Liver (tissue), 9 donors: ENCODE data around the gene ST14. TPM values are rescaled to one million over a fixed set of nuclear protein-coding genes. Genes with fewer than 3 reads are reported as not detected.
"Not testable (repeated sequence)": the region's sequence is repeated elsewhere in the genome, so short reads cannot be mapped to it uniquely, and the experiment has no call there.

Experiments used
- DNase-seq: peaks from one replicate; pipeline ENCODE4 v3.0.0-alpha.2; 2017; ENCODE audit warnings: low spot score
- H3K27ac ChIP-seq, 2 donors: one replicate each; pipeline ENCODE4 v1.7.0; 2013; ENCODE audit warnings: inconsistent platforms in 2 of 2, low read length in 2 of 2, control low read depth in 1 of 2, low read depth in 1 of 2, mild to moderate bottlenecking in 1 of 2
- H3K27me3 ChIP-seq, 4 donors: one replicate each; pipeline versions ENCODE4 v1.6.1 to v1.7.0; 2013; ENCODE audit warnings: low read length in 3 of 4, inconsistent platforms in 1 of 4, mild to moderate bottlenecking in 1 of 4, moderate library complexity in 1 of 4; ENCODE audit not compliant: control insufficient read depth in 4 of 4, insufficient read depth in 4 of 4
- H3K36me3 ChIP-seq, 4 donors: one replicate each; pipeline versions ENCODE4 v1.6.1 to v1.7.0; 2013; ENCODE audit warnings: low read length in 3 of 4, mild to moderate bottlenecking in 3 of 4, low read depth in 1 of 4, moderate library complexity in 1 of 4; ENCODE audit not compliant: control insufficient read depth in 4 of 4, insufficient read depth in 3 of 4
- H3K4me1 ChIP-seq, 4 donors: one replicate each; pipeline versions ENCODE4 v1.6.1 to v1.7.0; 2013; ENCODE audit warnings: low read length in 3 of 4, mild to moderate bottlenecking in 3 of 4, moderate library complexity in 1 of 4; ENCODE audit not compliant: control insufficient read depth in 4 of 4, insufficient read depth in 4 of 4
- H3K4me3 ChIP-seq, 3 donors: one replicate each; pipeline versions ENCODE4 v1.6.1 to v1.7.0; 2013; ENCODE audit warnings: low read length in 3 of 3, control low read depth in 1 of 3, low read depth in 1 of 3, mild to moderate bottlenecking in 1 of 3
- H3K9ac ChIP-seq, 2 donors: one replicate each; pipeline ENCODE4 v1.7.0; 2013; ENCODE audit warnings: low read length in 2 of 2, mild to moderate bottlenecking in 2 of 2, moderate library complexity in 2 of 2, control low read depth in 1 of 2, low read depth in 1 of 2
- H3K9me3 ChIP-seq, 4 donors: one replicate each; pipeline versions ENCODE4 v1.6.1 to v1.7.0; 2013; ENCODE audit warnings: low read length in 3 of 4; ENCODE audit not compliant: control insufficient read depth in 4 of 4
- EGR1 ChIP-seq, 2 donors: IDR thresholded peaks; 2 replicates each; pipeline ENCODE4 v1.6.1; 2016 to 2018; ENCODE audit warnings: antibody characterized with exemption in 2 of 2, low read depth in 2 of 2
- FOXA1 ChIP-seq: IDR thresholded peaks from 2 replicates; pipeline ENCODE4 v1.6.1; 2016; ENCODE audit warnings: antibody characterized with exemption
- FOXA2 ChIP-seq: IDR thresholded peaks from 2 replicates; pipeline ENCODE4 v1.6.1; 2016; ENCODE audit warnings: antibody characterized with exemption
- GABPA ChIP-seq, 2 donors: IDR thresholded peaks in 1 of 2; conservative IDR thresholded peaks in 1 of 2; 2 replicates each; pipeline ENCODE4 v1.6.1; 2016; ENCODE audit warnings: antibody characterized with exemption in 2 of 2, mild to moderate bottlenecking in 1 of 2, moderate library complexity in 1 of 2
- HNF4A ChIP-seq, 2 donors: conservative IDR thresholded peaks; 2 replicates each; pipeline ENCODE4 v1.6.1; 2016; ENCODE audit warnings: antibody characterized with exemption in 2 of 2, mild to moderate bottlenecking in 2 of 2
- HNF4G ChIP-seq: IDR thresholded peaks from 2 replicates; pipeline ENCODE4 v1.6.1; 2016; ENCODE audit warnings: antibody characterized with exemption
- JUND ChIP-seq, 2 donors: IDR thresholded peaks; 2 replicates each; pipeline ENCODE4 v1.6.1; 2016; ENCODE audit warnings: antibody characterized with exemption in 2 of 2
- NR2F2 ChIP-seq: IDR thresholded peaks from 2 replicates; pipeline ENCODE4 v1.6.1; 2016; ENCODE audit warnings: antibody characterized with exemption
- RAD21 ChIP-seq, 2 donors: IDR thresholded peaks; 2 replicates each; pipeline ENCODE4 v1.6.1; 2016; ENCODE audit warnings: antibody characterized with exemption in 2 of 2, mild to moderate bottlenecking in 2 of 2
- RXRA ChIP-seq, 2 donors: IDR thresholded peaks; 2 replicates each; pipeline ENCODE4 v1.6.1; 2017 to 2018; ENCODE audit warnings: antibody characterized with exemption in 2 of 2, mild to moderate bottlenecking in 1 of 2
- SP1 ChIP-seq: IDR thresholded peaks from 2 replicates; pipeline ENCODE4 v1.6.1; 2018; ENCODE audit warnings: antibody characterized with exemption, mild to moderate bottlenecking
- TAF1 ChIP-seq: conservative IDR thresholded peaks from 2 replicates; pipeline ENCODE4 v1.6.1; 2016; ENCODE audit warnings: antibody characterized with exemption, mild to moderate bottlenecking
- YY1 ChIP-seq: IDR thresholded peaks from 2 replicates; pipeline ENCODE4 v1.6.1; 2016; ENCODE audit warnings: antibody characterized with exemption, mild to moderate bottlenecking
- WGBS: extraction: QIAGEN DNeasy Blood & Tissue Kit; methylation state at CpG from one replicate; pipeline ENCODE4 v1.1.7; 2013; 5-methylcytosine and 5-hydroxymethylcytosine counted together
- polyA plus RNA-seq, 2 donors: library from polyadenylated mRNA; stranded (reverse) in 1 of 2; unstranded in 1 of 2; fragments of 200-250 nt in 1 of 2; fragments of >200 nt in 1 of 2; fragmentation: Nextera tagmentation in 1 of 2; extraction: Ambion mirVana in 1 of 2; gene quantifications; one replicate each; pipeline versions ENCODE4 v1.2.1 to v1.2.3, GENCODE V29; 2013 to 2015
- total RNA-seq, 2 donors: library from RNA; depleted of rRNA; stranded (reverse); fragments of >200 nt; gene quantifications; one replicate each; pipeline ENCODE4 v1.2.3, GENCODE V29; 2014
- TF ChIP-seq, protein P1 (sequence below): IDR thresholded peaks from 2 replicates; pipeline ENCODE4 v1.6.1; 2016; ENCODE audit warnings: antibody characterized with exemption, mild to moderate bottlenecking
- TF ChIP-seq, protein P2 (sequence below): IDR thresholded peaks from 2 replicates; pipeline ENCODE4 v1.6.1; 2016; ENCODE audit warnings: antibody characterized with exemption
- TF ChIP-seq, protein P3 (sequence below): IDR thresholded peaks from 2 replicates; pipeline ENCODE4 v1.6.1; 2016; ENCODE audit warnings: antibody characterized with exemption
- TF ChIP-seq, protein P4 (sequence below): fragments of 150-350 bp; IDR thresholded peaks from 2 replicates; pipeline ENCODE4 v1.5.1; 2017; ENCODE audit warnings: improper control_type of control experiment, low read depth, low read length; ENCODE audit not compliant: missing input control
- TF ChIP-seq, protein P5 (sequence below): IDR thresholded peaks from 2 replicates; pipeline ENCODE4 v1.6.1; 2016; ENCODE audit warnings: antibody characterized with exemption
- donor health status: healthy.
- donor health status: healthy.
- donor health status: healthy.
- donor health status: healthy.
- donor health status: healthy.

Gene ST14
- total and polyA plus RNA-seq, 4 donors, result 2.8 to 5.9 (median 4.5) TPM

DNA sequence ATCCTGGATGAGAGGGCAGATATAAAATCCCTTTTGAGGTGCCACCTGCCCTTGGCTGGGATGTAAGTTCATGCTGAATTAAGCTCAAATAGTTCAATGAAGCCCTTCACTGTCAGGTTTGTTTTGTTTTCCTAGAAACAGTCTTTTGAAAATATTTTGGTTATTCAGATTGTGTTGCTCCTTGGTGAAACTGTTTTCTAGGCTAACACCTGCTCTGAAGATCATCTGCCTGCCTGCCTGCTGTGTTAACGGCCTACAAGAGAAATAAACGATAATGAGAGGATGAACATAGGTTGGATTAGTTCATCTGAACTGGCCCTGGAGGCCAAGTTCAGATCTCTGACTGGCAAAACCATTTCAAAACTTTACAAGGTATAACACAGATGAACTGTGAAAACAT, 87.7 kb downstream of the ST14 start:
- DNase-seq, result no peak
- no peak overlapping the region for H3K9ac ChIP-seq
- WGBS, result 88% methylated on average over 2 of the region's 2 CpGs
- H3K9me3 ChIP-seq, result no peaks in the 10 kb centered on the region
- H3K4me1 ChIP-seq, result peaks cover 0 to 16% (median 13%) of the 10 kb centered on the region in 4 donors
- H3K27me3 ChIP-seq, result no peaks in the 10 kb centered on the region
- no peak overlapping the region for H3K27ac ChIP-seq
- TF ChIP-seq, protein P1, sequence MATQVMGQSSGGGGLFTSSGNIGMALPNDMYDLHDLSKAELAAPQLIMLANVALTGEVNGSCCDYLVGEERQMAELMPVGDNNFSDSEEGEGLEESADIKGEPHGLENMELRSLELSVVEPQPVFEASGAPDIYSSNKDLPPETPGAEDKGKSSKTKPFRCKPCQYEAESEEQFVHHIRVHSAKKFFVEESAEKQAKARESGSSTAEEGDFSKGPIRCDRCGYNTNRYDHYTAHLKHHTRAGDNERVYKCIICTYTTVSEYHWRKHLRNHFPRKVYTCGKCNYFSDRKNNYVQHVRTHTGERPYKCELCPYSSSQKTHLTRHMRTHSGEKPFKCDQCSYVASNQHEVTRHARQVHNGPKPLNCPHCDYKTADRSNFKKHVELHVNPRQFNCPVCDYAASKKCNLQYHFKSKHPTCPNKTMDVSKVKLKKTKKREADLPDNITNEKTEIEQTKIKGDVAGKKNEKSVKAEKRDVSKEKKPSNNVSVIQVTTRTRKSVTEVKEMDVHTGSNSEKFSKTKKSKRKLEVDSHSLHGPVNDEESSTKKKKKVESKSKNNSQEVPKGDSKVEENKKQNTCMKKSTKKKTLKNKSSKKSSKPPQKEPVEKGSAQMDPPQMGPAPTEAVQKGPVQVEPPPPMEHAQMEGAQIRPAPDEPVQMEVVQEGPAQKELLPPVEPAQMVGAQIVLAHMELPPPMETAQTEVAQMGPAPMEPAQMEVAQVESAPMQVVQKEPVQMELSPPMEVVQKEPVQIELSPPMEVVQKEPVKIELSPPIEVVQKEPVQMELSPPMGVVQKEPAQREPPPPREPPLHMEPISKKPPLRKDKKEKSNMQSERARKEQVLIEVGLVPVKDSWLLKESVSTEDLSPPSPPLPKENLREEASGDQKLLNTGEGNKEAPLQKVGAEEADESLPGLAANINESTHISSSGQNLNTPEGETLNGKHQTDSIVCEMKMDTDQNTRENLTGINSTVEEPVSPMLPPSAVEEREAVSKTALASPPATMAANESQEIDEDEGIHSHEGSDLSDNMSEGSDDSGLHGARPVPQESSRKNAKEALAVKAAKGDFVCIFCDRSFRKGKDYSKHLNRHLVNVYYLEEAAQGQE, result no peak
- TF ChIP-seq TAF1 (no peak), JUND (IDR thresholded peaks at IDR 0.05) (no peak), RXRA (IDR thresholded peaks at IDR 0.05) (no peak), FOXA2 (no peak), NR2F2 (no peak), FOXA1 (no peak), SP1 (no peak), HNF4A (conservative IDR thresholded peaks at IDR 0.05) (no peak), YY1 (no peak), RAD21 (IDR thresholded peaks at IDR 0.05) (no peak), GABPA (IDR thresholded peaks at IDR 0.05 in 1 of 2, conservative IDR thresholded peaks at IDR 0.05 in 1 of 2) (no peak)
- TF ChIP-seq, protein P2, sequence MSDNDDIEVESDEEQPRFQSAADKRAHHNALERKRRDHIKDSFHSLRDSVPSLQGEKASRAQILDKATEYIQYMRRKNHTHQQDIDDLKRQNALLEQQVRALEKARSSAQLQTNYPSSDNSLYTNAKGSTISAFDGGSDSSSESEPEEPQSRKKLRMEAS, result no peak
- TF ChIP-seq, protein P3, sequence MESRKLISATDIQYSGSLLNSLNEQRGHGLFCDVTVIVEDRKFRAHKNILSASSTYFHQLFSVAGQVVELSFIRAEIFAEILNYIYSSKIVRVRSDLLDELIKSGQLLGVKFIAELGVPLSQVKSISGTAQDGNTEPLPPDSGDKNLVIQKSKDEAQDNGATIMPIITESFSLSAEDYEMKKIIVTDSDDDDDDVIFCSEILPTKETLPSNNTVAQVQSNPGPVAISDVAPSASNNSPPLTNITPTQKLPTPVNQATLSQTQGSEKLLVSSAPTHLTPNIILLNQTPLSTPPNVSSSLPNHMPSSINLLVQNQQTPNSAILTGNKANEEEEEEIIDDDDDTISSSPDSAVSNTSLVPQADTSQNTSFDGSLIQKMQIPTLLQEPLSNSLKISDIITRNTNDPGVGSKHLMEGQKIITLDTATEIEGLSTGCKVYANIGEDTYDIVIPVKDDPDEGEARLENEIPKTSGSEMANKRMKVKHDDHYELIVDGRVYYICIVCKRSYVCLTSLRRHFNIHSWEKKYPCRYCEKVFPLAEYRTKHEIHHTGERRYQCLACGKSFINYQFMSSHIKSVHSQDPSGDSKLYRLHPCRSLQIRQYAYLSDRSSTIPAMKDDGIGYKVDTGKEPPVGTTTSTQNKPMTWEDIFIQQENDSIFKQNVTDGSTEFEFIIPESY, result no peak
- TF ChIP-seq, protein P4, sequence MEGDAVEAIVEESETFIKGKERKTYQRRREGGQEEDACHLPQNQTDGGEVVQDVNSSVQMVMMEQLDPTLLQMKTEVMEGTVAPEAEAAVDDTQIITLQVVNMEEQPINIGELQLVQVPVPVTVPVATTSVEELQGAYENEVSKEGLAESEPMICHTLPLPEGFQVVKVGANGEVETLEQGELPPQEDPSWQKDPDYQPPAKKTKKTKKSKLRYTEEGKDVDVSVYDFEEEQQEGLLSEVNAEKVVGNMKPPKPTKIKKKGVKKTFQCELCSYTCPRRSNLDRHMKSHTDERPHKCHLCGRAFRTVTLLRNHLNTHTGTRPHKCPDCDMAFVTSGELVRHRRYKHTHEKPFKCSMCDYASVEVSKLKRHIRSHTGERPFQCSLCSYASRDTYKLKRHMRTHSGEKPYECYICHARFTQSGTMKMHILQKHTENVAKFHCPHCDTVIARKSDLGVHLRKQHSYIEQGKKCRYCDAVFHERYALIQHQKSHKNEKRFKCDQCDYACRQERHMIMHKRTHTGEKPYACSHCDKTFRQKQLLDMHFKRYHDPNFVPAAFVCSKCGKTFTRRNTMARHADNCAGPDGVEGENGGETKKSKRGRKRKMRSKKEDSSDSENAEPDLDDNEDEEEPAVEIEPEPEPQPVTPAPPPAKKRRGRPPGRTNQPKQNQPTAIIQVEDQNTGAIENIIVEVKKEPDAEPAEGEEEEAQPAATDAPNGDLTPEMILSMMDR, result no peak
- H3K36me3 ChIP-seq, result no peaks in the 10 kb centered on the region
- H3K4me3 ChIP-seq, result no peak overlapping the region

DNA sequence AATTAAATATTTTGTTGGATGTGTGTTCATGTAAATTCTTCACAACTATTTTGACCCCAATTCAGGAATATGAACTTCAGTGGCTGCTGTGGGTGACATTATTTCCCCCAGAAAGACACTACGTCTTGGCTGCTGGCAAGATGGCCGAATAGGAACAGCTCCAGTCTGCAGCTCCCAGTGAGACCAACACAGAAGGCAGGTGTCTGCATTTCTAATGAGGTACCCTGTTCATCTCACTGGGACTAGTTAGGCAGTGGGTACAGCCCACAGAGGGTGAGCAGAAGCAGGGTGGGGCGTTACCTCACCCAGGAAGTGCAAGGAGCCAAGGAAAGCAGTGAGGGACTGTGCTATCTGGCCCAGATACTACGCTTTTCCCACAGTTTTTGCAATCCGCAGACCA, 89.8 kb downstream of the ST14 start:
- TF ChIP-seq SP1, result no peak
- no peak for TF ChIP-seq HNF4G
- no peak for TF ChIP-seq FOXA2
- TF ChIP-seq TAF1, result no peak
- no peak for TF ChIP-seq HNF4A (conservative IDR thresholded peaks at IDR 0.05)
- TF ChIP-seq, protein P4, result no peak
- TF ChIP-seq, protein P5, sequence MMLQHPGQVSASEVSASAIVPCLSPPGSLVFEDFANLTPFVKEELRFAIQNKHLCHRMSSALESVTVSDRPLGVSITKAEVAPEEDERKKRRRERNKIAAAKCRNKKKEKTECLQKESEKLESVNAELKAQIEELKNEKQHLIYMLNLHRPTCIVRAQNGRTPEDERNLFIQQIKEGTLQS, result no peak
- no peak for TF ChIP-seq RAD21 (IDR thresholded peaks at IDR 0.05)
- TF ChIP-seq FOXA1, result no peak
- no peak for TF ChIP-seq EGR1 (IDR thresholded peaks at IDR 0.05; ENCODE audit: low read depth in 2 of 2)
- TF ChIP-seq, protein P2, result no peak
- TF ChIP-seq YY1, result no peak
- TF ChIP-seq NR2F2, result no peak
- no peak for TF ChIP-seq JUND (IDR thresholded peaks at IDR 0.05)
- TF ChIP-seq RXRA (IDR thresholded peaks at IDR 0.05), result no peak
- no peaks in the 10 kb centered on the region for H3K27me3 ChIP-seq
- H3K9ac ChIP-seq, result no peak overlapping the region
- H3K27ac ChIP-seq, result no peak overlapping the region
- DNase-seq, result no peak
- H3K36me3 ChIP-seq, result no peaks in the 10 kb centered on the region
- H3K9me3 ChIP-seq, result no peaks in the 10 kb centered on the region
- H3K4me3 ChIP-seq, result no peak overlapping the region
- H3K4me1 ChIP-seq, result no peaks in the 10 kb centered on the region
- 98% methylated on average over 5 of the region's 5 CpGs for WGBS

DNA sequence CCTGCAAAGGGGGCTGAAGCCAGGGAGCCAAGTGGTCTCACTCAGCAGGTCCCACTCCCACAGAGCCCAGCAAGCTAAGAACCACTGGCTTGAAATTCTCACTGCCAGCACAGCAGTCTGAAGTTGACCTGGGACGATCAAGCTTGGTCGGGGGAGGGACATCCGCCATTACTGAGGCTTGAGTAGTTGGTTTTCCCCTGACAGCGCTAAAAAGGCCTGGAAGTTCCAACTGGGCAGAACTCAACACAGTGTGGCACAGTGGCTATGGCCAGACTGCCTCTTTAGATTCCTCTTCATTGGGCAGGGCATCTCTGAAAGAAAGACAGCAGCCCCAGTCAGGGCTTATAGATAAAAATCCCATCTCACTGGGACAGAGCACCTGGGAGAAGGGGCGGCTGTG, 90.3 kb downstream of the ST14 start:
- not testable (repeated sequence) for H3K27me3 ChIP-seq, H3K36me3 ChIP-seq, H3K9ac ChIP-seq, H3K4me1 ChIP-seq, H3K27ac ChIP-seq, DNase-seq, H3K4me3 ChIP-seq, H3K9me3 ChIP-seq
- 94% methylated on average over 5 of the region's 5 CpGs for WGBS
